GM12892 (cell line): ENCODE measurements around the gene ALKAL2.

Source experiments
- DNase-seq: peaks from one replicate; pipeline ENCODE4 v3.0.0; 2011; ENCODE audit not compliant: insufficient read length
- FAIRE-seq: peaks from 2 replicates; lab custom pipeline; 2011; peaks lifted over from hg19 to GRCh38; lab: Jason Lieb, UNC
- POLR2A ChIP-seq: IDR thresholded peaks from 2 replicates; pipeline ENCODE4 v1.6.1; 2011; ENCODE audit warnings: low read depth, low read length, control low read depth
- POLR2AphosphoS5 ChIP-seq: IDR thresholded peaks from 2 replicates; pipeline ENCODE4 v1.6.1; 2011; ENCODE audit warnings: low read depth, low read length, control low read depth
- TAF1 ChIP-seq: IDR thresholded peaks from 2 replicates; pipeline ENCODE4 v1.6.1; 2011; ENCODE audit warnings: low read depth, mild to moderate bottlenecking, control low read depth, low read length, borderline replicate concordance

The ALKAL2 gene

GRCh38 chr2:314561-315336 lies 26.9 kb upstream of the ALKAL2 start:
- FAIRE-seq (no peak), DNase-seq (no peak)
- TF ChIP-seq POLR2AphosphoS5 (no peak), POLR2A (no peak), TAF1 (no peak)

- no peak for FAIRE-seq
- no peak for DNase-seq
- TF ChIP-seq TAF1: no peak
- no peak for TF ChIP-seq POLR2AphosphoS5
Observed at GRCh38 chr2:313991-314390, 26.1 kb upstream of the ALKAL2 start.

- no peak for TF ChIP-seq POLR2AphosphoS5
- TF ChIP-seq TAF1: no peak
- no peak for TF ChIP-seq POLR2A
- DNase-seq (no peak), FAIRE-seq (no peak)
Observed at GRCh38 chr2:310994-311393, 23.1 kb upstream of the ALKAL2 start.

- no peak for TF ChIP-seq TAF1
- no peak for TF ChIP-seq POLR2A
- no peak for TF ChIP-seq POLR2AphosphoS5
- FAIRE-seq: no peak
Observed at GRCh38 chr2:309954-310510, 22.1 kb upstream of the ALKAL2 start.

GRCh38 chr2:309148-309953 lies 21.5 kb upstream of the ALKAL2 start:
- TF ChIP-seq TAF1 (no peak), POLR2A (no peak), POLR2AphosphoS5 (no peak)
- FAIRE-seq (no peak), DNase-seq (no peak)

More at GRCh38 chr2:309954-310510, 22.1 kb upstream of the ALKAL2 start:
- DNase-seq: no peak

- FAIRE-seq: no peak
- DNase-seq: no peak
- TF ChIP-seq POLR2A (no peak), TAF1 (no peak), POLR2AphosphoS5 (no peak)
Observed at GRCh38 chr2:305366-305765, 17.5 kb upstream of the ALKAL2 start.

- FAIRE-seq (no peak), DNase-seq (no peak)
- no peak for TF ChIP-seq POLR2AphosphoS5
- TF ChIP-seq TAF1: no peak
- TF ChIP-seq POLR2A: no peak
Observed at GRCh38 chr2:296354-296753, 8.5 kb upstream of the ALKAL2 start.

- TF ChIP-seq TAF1: no peak
- no peak for TF ChIP-seq POLR2AphosphoS5
- no peak for TF ChIP-seq POLR2A
- FAIRE-seq: no peak
- no peak for DNase-seq
Observed at GRCh38 chr2:295090-295489, 7.2 kb upstream of the ALKAL2 start.

- no peak for DNase-seq
- TF ChIP-seq POLR2A (no peak), TAF1 (no peak), POLR2AphosphoS5 (no peak)
- FAIRE-seq: no peak
Observed at GRCh38 chr2:290090-290722, 2.3 kb upstream of the ALKAL2 start.

GRCh38 chr2:289362-290089 lies 1.6 kb upstream of the ALKAL2 start:
- TF ChIP-seq POLR2AphosphoS5: no peak
- TF ChIP-seq POLR2A: no peak
- TF ChIP-seq TAF1: no peak
- FAIRE-seq (no peak), DNase-seq (no peak)

- FAIRE-seq: no peak
- DNase-seq: no peak
- TF ChIP-seq POLR2A: no peak
- TF ChIP-seq TAF1: no peak
- no peak for TF ChIP-seq POLR2AphosphoS5
Observed at GRCh38 chr2:288758-289361, 969 bp upstream of the ALKAL2 start.

- peak; percentile 39 for DNase-seq
- no peak for FAIRE-seq
- no peak for TF ChIP-seq TAF1
- TF ChIP-seq POLR2A: no peak
- no peak for TF ChIP-seq POLR2AphosphoS5
Observed at GRCh38 chr2:287471-287885, 413 bp downstream of the ALKAL2 start.
